GM19452 (cell line): ENCODE measurements around the gene UBE2K.
"Not testable (repeated sequence)": the region's sequence is repeated elsewhere in the genome, so short reads cannot be mapped to it uniquely, and the experiment has no call there.

ENCODE experiments used
- ATAC-seq: cut with Tn5 transposase; IDR thresholded peaks from one replicate; pipeline ENCODE4 v1.9.1; 2021; ENCODE audit not compliant: unreplicated experiment

The UBE2K gene

DNA sequence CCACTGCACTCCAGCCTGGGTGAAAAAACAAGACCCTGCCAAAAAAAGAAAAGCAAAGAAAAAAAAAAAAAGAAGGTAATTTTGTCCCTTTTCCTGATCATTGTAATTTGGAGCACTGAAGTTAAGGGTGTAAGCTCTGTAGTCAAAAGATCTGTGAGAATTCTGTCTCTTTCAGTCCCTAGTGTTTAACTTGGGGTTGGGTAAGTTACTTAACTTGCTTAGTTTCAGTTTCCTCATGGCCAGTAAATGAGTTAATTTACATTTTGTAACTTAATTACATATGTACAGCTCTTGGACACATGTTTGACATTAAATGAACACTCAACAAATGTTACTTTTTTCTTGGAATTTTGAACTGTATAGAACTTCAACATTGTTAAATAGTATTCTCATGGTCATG lies 10.9 kb upstream of the UBE2K start:
- ATAC-seq, result no peak

DNA sequence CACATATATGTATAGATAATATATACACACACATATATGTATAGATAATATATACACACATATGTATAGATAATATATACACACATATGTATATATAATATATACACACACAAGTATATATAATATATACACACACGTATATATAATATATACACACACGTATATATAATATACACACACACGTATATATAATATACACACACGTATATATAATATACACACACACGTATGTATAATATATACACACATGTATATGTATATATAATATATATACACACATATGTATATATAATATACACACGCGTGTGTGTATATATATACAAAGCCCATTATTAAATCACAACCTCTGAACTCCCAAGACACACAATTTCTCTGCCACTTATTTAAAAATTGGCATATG lies 8.0 kb upstream of the UBE2K start:
- ATAC-seq, result no peak

DNA sequence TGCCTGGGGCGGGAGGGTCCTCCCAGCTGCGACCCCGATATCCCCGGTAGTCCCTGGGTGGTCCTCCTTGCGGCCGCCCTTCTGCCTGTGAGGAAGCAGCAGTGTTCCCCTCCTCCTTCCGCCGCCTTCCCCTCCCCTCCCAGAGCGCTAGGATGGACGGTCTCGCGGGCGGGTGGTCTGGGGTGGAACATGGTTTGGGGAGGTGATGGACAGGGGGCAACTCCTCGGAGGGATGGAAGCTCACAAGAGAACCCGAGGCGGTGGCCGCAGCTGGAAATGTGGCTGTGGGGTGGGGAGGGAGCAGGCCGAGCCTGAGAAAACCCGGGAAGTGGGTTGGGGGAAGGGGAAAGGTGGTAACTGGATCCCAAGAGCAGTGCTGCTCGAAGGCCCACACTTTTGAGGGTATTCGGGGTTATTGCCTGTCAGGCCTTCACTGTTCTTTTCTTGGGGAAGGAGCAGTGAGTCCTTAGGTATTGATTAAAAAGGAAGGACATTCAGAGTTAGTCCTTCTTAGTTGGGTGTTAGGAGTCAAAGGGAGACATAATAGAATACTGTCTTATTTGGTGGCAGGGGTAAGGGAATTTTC lies 581 bp downstream of the UBE2K start:
- ATAC-seq, result peak; percentile 23

DNA sequence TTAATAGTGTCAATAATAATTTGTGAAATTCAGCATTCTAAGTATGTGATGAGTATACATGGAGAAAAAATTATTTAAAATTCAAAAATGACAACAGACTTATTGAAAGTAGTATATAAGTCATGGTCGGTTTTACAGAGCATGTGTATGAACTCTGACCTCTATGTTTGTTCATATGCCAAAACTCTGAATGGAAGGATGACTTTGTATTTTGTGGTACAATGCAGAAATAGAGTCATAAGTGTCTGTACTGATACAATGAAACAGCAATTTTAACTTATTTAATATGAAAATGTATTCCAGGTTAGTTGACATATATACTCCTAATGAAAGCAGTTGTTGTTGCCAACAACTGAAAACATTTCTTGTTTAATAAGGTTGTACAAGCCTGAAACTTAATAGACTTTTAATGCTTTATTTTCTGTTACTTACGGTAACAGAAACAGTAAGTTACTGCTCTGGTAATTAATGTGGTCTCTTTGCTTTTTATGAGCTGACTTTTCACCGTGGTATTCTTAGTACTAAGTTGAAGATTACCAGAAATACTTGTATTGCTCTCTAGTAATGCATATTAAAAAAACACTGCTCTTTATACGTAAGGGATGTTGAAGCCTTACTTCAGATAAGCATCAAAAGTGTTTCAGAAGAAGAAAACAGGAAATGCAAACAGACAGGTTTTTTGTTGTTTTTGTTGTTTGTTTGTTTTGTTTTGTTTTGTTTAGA lies 1.9 kb downstream of the UBE2K start:
- no peak for ATAC-seq

DNA sequence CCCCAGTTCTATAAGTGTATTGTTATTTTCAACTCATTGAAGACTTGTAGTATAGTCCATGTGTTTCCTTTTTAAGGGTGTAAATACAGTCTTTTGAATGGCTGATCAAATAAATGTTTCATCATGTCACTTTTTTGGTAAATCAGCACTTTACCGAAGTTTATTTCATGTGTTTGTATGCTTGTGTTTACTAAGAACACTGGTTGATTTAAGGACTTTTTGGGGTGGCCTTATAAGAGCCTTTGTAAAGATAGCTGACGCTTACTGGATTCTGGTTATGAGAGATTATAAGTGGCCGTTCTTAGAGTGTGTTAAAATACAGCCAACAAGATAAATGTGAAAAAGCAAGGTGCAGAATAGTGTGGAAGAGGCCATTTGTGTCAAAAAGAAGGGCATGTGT lies 2.6 kb downstream of the UBE2K start:
- ATAC-seq, result no peak

DNA sequence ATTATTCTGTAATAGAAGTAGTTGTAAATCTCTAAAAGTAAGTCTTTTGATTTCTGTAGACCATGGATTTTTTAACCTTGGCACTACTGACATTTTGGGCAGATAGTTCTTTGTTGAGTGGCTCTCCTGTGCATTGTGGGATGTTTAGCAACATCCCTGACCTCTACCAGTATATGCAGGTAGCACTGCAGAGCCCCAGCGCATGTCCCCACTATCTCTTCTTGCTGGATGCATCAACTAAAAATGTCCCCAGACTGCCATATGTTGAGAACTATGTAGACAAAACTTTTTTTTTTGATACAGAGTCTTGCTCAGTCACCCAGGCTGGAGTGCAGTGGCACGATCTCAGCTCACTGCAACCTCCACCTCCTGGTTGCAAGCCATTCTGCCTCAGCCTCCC lies 4.8 kb downstream of the UBE2K start:
- ATAC-seq, result no peak

DNA sequence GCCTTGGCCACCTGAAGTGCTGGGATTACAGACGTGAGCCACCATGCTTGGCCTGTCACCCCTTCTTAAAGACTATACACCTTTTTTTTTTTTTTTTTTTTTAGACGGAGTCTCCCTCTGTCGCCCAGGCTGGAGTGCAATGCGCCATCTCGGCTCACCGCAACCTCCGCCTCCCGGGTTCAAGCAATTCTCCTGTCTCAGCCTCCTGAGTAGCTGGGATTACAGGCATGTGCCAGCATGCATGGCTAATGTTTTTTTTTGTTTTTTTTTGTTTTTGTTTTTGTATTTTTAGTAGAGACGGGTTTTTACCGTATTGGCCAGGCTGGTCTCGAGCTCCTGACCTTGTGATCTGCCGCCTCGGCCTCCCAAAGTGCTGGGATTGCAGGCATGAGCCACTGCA lies 6.9 kb downstream of the UBE2K start:
- ATAC-seq, result not testable (repeated sequence)

DNA sequence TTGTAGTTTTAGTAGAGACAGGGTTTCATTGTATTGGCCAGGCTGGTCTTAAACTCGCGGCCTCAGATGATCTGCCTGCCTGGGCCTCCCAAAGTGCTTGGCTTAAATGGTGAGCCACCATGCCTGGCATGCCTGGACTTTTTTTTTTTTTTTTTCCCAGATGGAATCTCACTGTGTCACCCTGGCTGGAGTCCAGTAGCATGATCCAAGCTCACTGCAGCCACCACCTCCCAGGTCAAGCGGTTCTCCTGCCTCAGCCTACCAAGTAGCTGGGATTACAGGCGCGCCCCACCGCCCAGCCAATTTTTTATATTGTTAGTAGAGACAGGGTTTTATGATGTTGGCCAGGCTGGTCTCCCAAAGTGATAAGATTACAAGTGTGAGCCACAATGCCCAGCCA lies 8.4 kb downstream of the UBE2K start:
- no peak for ATAC-seq

DNA sequence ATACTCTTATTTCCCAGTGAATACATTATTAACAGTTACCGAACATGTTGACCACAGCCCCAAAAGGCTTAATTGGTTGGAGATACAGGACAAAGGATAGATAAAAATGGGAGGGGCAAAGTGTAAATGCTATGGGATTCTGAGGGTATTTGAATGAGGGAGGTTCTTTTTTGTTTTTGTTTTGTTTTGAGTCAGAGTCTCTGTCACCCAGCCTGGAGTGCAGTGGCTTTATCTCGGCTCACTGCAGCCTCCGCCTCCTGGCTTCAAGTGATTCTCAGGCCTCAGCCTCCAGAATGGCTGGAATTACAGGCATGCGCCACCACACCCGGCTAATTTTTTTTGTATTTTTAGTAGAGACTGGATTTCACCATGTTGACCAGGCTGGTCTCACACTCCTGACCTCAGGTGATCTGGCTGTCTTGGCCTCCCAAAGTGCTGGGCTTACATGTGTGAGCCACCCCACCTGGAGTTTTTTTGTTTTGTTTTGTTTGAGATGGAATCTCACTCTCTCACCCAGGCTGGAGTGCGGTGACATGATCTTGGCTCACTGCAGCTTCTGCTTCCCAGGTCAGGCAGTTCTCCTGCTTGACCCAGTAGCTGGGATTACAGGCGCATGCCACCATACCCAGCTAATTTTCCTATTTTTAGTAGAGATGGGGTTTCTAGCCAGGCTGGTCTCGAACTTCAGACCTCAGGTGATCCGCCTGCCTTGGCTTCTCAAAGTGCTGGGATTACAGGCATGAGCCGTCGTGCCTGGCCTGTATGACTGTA lies 9.0 kb downstream of the UBE2K start:
- no peak for ATAC-seq

DNA sequence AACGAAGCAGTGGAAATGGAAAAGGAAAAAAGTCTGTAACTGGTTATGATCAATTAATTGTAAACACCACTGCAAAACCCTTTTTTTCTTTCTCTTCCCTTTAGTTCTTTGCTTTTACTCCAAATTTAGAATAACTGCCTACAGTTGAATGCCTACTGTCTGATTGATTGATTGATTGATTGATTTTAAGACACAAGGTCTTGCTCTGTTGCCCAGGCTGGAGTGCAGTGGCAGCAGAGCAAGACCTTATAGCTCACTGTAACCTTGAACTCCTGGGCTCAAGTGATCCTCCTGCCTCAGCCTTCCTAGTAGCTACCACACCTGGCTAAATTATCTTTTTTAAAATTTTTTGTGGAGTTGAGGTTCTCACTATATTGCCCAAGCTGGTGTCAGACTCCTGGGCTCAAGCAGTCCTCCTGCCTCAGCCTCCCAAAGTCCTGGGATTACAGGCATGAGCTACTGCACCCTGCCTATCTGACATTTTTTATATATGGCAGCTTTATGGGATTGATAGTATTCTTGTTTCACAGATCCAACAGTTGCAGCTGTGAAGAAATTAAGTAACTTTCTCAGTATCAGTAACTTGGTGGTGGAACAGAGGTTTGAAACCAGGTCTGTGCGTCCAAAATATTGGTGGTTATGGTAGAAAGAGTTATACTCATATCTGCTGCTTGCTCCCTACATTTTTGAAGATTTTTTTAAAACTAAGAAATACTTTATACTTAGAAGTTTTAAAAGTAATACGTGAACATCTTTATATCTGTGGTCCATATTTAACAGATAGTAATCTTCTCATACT lies 12.4 kb downstream of the UBE2K start:
- no peak for ATAC-seq

DNA sequence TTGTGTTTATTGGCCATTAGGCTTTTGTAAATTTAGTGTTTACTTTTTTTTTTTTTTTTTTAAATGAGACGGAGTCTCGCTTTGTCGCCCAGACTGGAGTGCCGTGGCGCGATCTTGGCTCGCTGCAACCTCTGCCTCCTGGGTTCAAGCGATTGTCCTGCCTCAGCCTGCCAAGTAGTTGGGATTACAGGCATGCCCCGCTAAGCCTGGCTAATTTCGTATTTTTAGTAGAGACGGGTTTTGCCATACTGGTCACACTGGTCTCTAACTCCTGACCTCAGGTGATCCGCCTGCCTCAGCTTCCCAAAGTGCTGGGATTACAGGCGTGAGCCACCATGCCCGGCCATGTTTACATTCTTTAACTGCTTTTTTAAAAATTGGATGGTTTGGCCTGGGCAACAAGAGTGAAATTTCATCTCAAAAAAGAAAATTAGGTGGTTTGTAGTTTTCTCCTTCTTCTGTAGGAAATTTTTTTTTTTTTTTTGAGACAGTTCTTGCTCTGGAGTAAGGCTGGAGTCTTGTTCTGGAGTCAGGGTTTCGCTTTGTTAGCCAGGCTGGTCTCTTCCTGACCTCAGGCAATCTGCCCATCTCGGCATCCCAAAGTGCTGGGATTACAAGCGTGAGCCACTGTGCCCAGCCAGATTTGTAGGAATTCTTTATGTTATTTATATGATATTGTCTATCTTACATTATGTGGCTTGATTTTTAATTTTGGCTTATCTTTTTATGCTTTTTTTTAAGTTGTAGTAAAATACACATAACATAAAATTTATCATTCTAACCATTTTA lies 15.1 kb downstream of the UBE2K start:
- ATAC-seq, result no peak

DNA sequence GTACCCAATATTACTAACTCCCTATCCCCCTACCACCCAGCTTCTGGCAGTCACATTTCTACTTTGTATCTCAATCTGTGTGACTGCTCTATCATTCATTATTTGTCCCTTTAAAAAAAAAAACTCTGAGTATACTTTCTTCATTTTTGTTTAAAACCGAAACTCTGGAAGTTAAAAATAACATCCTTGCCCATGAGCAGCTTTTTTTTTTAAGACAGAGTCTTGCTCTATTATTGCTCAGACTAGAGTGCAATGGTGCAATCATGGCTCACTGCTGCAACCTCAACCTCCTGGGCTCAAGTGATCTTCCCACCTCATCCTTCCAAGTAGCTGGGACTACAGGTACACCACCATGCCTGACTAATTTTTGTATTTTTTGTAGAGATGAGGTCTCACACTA lies 15.8 kb downstream of the UBE2K start:
- no peak for ATAC-seq

DNA sequence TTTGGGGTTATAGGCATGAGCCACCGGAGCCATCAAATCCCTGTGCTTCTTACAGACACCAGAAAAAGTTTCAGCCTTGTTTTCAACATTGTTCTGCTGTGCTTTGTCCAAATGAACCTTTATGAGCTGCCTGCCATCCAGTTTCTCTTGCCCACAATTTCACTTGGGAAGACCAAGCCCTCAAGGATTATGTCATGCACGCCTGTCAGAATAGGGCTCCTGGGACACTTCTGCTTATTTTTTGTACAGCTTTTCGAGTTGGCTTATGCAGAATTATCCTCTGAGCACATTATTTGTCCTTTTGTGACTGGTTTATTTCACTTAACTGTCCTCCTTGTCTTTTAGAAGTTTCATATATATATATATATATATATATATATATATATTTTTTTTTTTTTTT lies 16.2 kb downstream of the UBE2K start:
- no peak for ATAC-seq

DNA sequence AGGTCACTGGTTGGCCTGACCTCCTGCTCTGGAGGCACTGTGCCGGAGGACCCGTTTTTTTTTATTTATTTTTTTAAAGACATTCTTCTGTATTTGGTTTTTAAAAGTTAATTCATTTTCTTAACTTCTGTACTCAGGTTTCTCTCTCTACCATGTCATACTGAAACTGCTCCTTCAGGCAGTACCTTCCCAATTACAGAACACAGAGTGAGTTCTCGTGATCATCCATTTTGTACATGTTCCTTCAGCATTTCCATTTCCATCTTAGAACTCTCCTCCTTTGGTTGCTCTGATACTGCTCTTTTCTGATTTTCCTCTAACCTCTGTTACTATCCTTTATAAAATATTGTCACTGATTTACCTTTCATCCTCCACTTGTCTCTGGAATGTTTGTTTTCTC lies 17.9 kb downstream of the UBE2K start:
- ATAC-seq, result no peak

DNA sequence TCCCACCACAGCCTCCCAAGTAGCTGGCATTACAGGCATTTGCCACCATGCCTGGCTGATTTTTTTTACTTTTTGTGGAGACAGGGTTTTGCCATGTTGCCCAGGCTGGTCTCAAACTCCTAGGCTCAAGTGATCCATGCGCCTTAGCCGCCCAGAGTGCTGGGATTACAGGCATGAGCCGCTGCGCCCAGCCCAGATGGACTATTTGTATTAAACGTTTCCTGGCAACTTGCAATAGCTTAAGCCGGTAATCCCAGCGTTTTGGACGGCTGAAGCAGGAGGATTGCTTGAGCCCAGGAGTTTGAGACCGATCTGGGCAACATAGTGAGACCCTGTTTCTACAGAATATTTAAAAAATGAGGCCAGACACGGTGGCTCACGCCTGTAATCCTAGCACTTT lies 18.4 kb downstream of the UBE2K start:
- ATAC-seq, result no peak

DNA sequence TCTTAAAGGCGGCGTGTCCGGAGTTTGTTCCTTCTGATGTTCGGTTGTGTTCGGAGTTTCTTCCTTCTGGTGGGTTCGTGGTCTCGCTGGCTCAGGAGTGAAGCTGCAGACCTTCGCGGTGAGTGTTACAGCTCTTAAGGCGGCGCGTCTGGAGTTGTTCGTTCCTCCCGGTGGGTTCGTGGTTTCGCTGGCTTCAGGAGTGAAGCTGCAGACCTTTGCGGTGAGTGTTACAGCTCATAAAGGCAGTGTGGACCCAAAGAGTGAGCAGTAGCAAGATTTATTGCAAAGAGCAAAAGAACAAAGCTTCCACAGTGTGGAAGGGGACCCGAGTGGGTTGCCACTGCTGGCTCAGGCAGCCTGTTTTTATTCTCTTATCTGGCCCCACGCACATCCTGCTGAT lies 19.8 kb downstream of the UBE2K start:
- ATAC-seq, result not testable (repeated sequence)

DNA sequence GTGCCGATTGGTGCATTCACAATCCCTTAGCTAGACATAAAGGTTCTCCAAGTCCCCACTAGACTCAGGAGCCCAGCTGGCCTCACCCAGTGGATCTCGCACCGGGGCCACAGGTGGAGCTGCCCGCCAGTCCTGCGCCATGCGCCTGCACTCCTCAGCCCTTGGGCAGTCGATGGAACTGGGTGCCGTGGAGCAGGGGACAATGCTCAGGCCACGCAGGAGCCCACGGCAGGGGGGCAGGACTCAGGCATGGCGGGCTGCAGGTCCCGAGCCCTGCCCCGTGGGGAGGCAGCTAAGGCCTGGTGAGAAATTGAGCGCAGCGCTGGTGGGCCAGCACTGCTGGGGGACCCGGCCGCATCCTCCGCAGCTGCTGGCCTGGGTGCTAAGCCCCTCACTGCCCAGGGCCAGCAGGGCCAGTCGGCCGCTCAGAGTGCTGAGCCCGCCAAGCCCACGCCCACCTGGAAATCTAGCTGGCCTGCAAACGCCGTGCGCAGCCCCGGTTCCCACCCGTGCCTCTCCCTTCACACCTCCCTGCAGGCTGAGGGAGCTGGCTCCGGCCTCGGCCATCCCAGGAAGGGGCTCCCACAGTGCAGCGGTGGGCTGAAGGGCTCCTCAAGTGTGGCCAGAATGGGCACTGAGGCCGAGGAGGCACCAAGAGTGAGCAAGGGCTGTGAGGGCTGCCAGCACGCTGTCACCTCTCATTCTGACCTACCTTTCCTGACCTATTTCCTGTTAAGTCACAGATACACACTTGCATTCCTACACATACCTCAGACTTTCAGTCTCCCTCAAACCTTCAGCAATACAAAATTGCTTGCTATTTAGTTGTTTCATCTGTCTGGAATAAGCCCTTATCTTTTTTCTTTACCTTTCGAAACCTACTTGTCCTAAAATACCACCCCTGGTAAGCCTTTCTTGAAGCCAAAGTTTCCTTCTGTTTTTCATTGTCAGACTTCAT lies 20.7 kb downstream of the UBE2K start:
- no peak for ATAC-seq

DNA sequence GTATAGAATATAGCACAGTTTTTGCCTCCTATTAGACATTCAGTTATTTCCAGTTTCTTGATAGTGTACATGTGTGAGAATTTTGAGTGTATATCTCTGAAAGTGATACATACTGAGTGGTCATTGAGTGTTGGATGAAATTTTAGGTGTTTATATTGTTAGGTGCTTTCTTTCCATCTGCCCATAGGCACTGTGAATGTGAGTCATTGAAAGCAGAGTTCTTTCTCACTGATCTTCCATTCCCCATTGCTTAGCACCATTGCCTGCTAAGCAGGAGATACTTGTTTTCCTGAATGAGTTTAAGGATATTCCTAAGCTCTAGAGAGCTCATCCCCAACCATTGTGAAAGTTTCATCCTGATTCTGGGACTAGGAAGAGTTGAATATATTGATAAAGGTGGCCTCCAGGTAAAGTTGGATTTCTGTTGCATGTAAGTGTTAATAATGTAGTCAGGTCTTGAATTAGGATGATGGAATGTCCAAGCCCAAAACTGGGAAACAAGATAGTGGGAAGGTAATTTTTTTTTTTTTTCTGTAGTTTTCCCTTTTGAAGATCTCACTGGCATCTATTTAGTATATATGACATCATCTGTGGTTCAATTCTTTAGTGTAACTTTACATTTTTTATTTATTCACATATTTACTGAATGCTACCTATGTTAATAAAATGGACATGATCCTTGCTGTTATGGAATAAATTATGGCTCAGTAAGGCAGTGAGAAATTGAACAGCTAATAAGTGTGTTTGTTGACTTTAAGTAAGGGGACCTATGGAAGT lies 22.1 kb downstream of the UBE2K start:
- no peak for ATAC-seq

DNA sequence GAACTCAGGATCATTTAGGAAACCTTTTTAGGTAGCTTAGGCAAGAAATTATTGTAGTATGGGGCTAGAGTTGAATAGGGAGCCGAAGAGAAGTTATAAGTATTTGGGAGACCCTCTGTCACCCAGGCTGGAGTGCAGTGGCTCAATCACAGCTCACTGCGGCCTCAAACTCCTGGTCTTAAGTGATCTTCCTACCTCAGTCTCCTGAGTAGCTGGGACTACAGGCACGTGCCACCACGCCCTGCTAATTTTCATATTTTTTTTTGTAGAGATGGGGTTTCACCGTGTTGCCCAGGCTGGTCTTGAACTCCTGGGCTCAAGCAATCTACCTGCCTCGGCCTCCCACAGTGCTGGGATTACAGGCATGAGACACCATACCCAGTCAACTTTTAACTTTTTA lies 23.3 kb downstream of the UBE2K start:
- ATAC-seq, result not testable (repeated sequence)
